ENCODE measurements around the gene TMEFF2. TPM values are rescaled to one million over a fixed set of nuclear protein-coding genes. Genes with fewer than 3 reads are reported as not detected.

TMEFF2 gene
- total and polyA plus RNA-seq, 2 of the 8 experiments (the other 6 are each of a cell fraction or from before 2014, with no cell fraction given), result 0.91 to 3.7 TPM

- no peak for FAIRE-seq
- Histone ChIP-seq H3K23me2 (ENCODE audit: low read depth, low read length) (no peaks in the 10 kb centered on the region), H3K27ac (ENCODE audit: low read depth, low read length) (no peak overlapping the region), H3K14ac (ENCODE audit: insufficient read length) (no peak overlapping the region), H4K5ac (ENCODE audit: insufficient read length, low read depth, low read length) (no peak overlapping the region), H2BK120ac (replicated peaks; ENCODE audit: low read depth, low read length) (no peak overlapping the region), H2BK15ac (ENCODE audit: low read length) (no peak overlapping the region), H3K4me2 (ENCODE audit: insufficient read depth in 1 of 2, low read depth in 2 of 2, low read length in 2 of 2) (no peak overlapping the region), H3K23ac (ENCODE audit: insufficient read length) (no peak overlapping the region), H3K4me1 (replicated peaks in 1 of 4; ENCODE audit: control insufficient read depth in 3 of 4, insufficient read depth in 4 of 4, low read length in 3 of 4) (no peaks in the 10 kb centered on the region), H3K79me1 (ENCODE audit: low read depth, low read length) (no peaks in the 10 kb centered on the region), H3K27me3 (replicated peaks in 1 of 4; ENCODE audit: control insufficient read depth in 3 of 4, extremely low read depth in 1 of 4, insufficient read depth in 3 of 4, low read length in 3 of 4) (no peaks in the 10 kb centered on the region), H3K18ac (ENCODE audit: extremely low read depth, low read length) (no peak overlapping the region), H3K4ac (replicated peaks; ENCODE audit: insufficient read length, low read depth, low read length) (no peak overlapping the region), H2AFZ (ENCODE audit: low read length) (no peak overlapping the region), H3K9me3 (ENCODE audit: insufficient read depth in 2 of 2, low read depth in 1 of 2, low read length in 1 of 2) (no peaks in the 10 kb centered on the region), H4K20me1 (replicated peaks in 1 of 2; ENCODE audit: control insufficient read depth in 1 of 2, insufficient read depth in 2 of 2, low read length in 2 of 2) (no peaks in the 10 kb centered on the region), H3K36me3 (ENCODE audit: control insufficient read depth in 2 of 4, insufficient read depth in 4 of 4, low read length in 3 of 4) (no peaks in the 10 kb centered on the region), H3K56ac (replicated peaks; ENCODE audit: insufficient read length, low read depth, low read length) (no peak overlapping the region), H4K8ac (ENCODE audit: extremely low read depth, insufficient read depth, low read length) (no peak overlapping the region), H3K4me3 (ENCODE audit: extremely low read depth in 1 of 4, insufficient read depth in 2 of 4, low read depth in 3 of 4, low read length in 4 of 4) (no peak overlapping the region), H2BK12ac (ENCODE audit: low read depth, low read length) (no peak overlapping the region), H2AK5ac (ENCODE audit: low read depth, low read length) (no peak overlapping the region), H2BK5ac (ENCODE audit: low read depth, low read length) (no peak overlapping the region), H3K79me2 (ENCODE audit: control insufficient read depth in 1 of 2, insufficient read depth in 2 of 2, low read length in 2 of 2) (no peaks in the 10 kb centered on the region), H4K91ac (replicated peaks; ENCODE audit: insufficient read length, low read length) (no peak overlapping the region), H2BK20ac (ENCODE audit: low read length) (no peak overlapping the region), H3K9ac (replicated peaks in 1 of 4; ENCODE audit: extremely low read depth in 1 of 4, low read depth in 3 of 4, low read length in 3 of 4) (no peak overlapping the region)
- ChIA-PET POLR2A (ENCODE audit: partially characterized antibody) (no interaction called here), CTCF (ENCODE audit: partially characterized antibody) (interaction anchor here (1.9 kb wide), 1 partner anchor 230 kb away, joined by 6 read pairs; no protein-coding TSS in a partner anchor)
- no peak for DNase-seq (ENCODE audit: low read depth in 1 of 2, low spot score in 2 of 2)
- no peak for TF ChIP-seq CBX5 (IDR thresholded peaks at IDR 0.05; ENCODE audit: low read depth, low read length)
- no peak for TF ChIP-seq SUZ12 (IDR thresholded peaks at IDR 0.05; ENCODE audit: low read length)
- TF ChIP-seq HDAC6 (IDR thresholded peaks at IDR 0.05; ENCODE audit: low read depth, low read length), result no peak
- TF ChIP-seq, protein P1, sequence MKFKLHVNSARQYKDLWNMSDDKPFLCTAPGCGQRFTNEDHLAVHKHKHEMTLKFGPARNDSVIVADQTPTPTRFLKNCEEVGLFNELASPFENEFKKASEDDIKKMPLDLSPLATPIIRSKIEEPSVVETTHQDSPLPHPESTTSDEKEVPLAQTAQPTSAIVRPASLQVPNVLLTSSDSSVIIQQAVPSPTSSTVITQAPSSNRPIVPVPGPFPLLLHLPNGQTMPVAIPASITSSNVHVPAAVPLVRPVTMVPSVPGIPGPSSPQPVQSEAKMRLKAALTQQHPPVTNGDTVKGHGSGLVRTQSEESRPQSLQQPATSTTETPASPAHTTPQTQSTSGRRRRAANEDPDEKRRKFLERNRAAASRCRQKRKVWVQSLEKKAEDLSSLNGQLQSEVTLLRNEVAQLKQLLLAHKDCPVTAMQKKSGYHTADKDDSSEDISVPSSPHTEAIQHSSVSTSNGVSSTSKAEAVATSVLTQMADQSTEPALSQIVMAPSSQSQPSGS (IDR thresholded peaks at IDR 0.05; ENCODE audit: low read length), result no peak
- TF ChIP-seq GTF2F1 (IDR thresholded peaks at IDR 0.05; ENCODE audit: borderline replicate concordance, low read depth, low read length), result no peak
- TF ChIP-seq TBP (IDR thresholded peaks at IDR 0.05; ENCODE audit: low read depth, low read length), result no peak
- TF ChIP-seq SP4 (IDR thresholded peaks at IDR 0.05; ENCODE audit: low read length), result no peak
- no peak for TF ChIP-seq FOSL1 (IDR thresholded peaks at IDR 0.05; ENCODE audit: insufficient read depth, low read depth, low read length)
- TF ChIP-seq YY1 (IDR thresholded peaks at IDR 0.05; ENCODE audit: low read depth, low read length), result no peak
- no peak for TF ChIP-seq KDM5A (IDR thresholded peaks at IDR 0.05; ENCODE audit: low read length)
- TF ChIP-seq TAF7 (optimal IDR thresholded peaks at IDR 0.05; ENCODE audit: borderline replicate concordance, low read depth, low read length), result no peak
- TF ChIP-seq PHF8 (conservative IDR thresholded peaks at IDR 0.05; ENCODE audit: low read depth, low read length), result no peak
- no peak for TF ChIP-seq HDAC2 (IDR thresholded peaks at IDR 0.05; ENCODE audit: borderline replicate concordance in 1 of 2, low read depth in 2 of 2, low read length in 2 of 2)
- no peak for TF ChIP-seq MAFK (IDR thresholded peaks at IDR 0.05; ENCODE audit: low read depth, low read length)
- TF ChIP-seq CEBPB (IDR thresholded peaks at IDR 0.05; ENCODE audit: low read depth, low read length), result no peak
These were observed 95.0 kb downstream of the TMEFF2 start for GRCh38 chr2:192099742-192100141.

Data from H1 (cell line).